GM19328 (cell line): Measurements from ENCODE around the gene FAHD2B.
"Not testable (repeated sequence)": the region's sequence is repeated elsewhere in the genome, so short reads cannot be mapped to it uniquely, and the experiment has no call there.

Experiments
- ATAC-seq: cut with Tn5 transposase; IDR thresholded peaks from one replicate; pipeline ENCODE4 v1.9.1; 2021; ENCODE audit warnings: mild to moderate bottlenecking, moderate library complexity; ENCODE audit not compliant: unreplicated experiment

Gene FAHD2B

GRCh38 chr2:97068074-97068473 lies 26.6 kb downstream of the FAHD2B start:
- ATAC-seq = no peak

- no peak for ATAC-seq
These were observed 27.2 kb downstream of the FAHD2B start for GRCh38 chr2:97067279-97068004.

DNA sequence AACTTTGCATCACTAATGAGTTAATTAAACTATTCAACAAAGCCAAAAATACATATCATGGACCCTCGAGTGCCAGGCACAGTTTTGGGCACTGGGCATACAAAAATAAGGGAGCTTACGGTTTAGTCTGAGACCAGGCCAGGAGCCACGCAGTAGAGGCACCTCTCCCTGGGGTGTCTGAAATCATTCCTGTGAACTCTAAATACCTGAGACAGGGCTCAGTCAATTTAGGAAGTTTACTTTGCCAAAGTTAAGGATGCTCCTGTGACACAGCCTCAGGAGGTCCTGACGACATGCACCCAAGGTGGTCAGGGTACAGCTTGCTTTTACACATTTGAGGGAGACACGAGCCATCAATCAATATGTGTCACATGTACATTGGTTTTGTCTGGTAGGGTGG lies 28.7 kb downstream of the FAHD2B start:
- not testable (repeated sequence) for ATAC-seq

GRCh38 chr2:97062020-97062419 lies 32.7 kb downstream of the FAHD2B start:
- ATAC-seq = not testable (repeated sequence)

- not testable (repeated sequence) for ATAC-seq
These were observed 34.9 kb downstream of the FAHD2B start for GRCh38 chr2:97059782-97060181.

DNA sequence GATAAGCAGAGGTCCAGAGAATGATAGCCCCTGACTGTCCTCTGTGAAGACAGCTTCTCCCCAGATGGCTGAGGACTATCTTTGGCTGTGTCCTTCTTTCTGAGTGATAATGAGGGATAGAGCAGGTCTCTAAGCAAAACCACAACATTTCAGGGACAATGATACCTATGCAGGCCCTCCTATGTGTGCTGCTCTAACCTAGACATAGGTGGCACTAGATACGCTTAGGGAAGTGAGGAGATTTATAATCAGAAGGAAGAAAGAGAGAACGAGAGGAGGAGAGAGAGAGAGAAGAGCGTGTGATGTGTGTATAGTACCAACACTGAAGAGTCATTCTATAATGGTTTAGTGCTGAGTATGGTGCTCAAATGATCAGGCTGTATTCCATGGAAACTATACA lies 38.5 kb downstream of the FAHD2B start:
- not testable (repeated sequence) for ATAC-seq

DNA sequence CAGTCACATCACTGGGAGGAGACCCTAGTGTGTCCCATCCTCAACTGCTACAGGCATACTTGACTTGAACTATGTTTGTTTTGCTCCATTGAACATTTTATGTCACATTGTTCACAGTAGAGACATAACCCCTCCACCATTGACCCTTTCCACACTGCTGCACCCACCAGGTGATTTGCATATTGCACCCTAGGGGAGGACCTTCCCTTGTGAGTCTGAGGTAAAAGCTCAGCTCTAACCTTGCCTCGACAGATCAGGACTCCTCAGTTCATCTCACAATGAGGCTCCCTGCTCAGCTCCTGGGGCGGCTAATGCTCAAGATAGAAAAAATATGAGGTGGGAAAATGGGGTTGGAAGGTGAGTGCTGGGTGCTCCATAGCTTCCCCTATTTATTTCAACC lies 44.6 kb downstream of the FAHD2B start:
- ATAC-seq = not testable (repeated sequence)

- not testable (repeated sequence) for ATAC-seq
These were observed 46.2 kb downstream of the FAHD2B start for GRCh38 chr2:97048448-97048847.

- not testable (repeated sequence) for ATAC-seq
These were observed 48.0 kb downstream of the FAHD2B start for GRCh38 chr2:97046676-97047075.

GRCh38 chr2:97045895-97046499 lies 48.7 kb downstream of the FAHD2B start:
- ATAC-seq = not testable (repeated sequence)
